Inflammatory macrophage treated with lipopolysaccharide for 4 hours (primary cell): Measurements from ENCODE around the gene NMRK1.
A peak's percentile ranks its signal among the peaks of the same experiment; 100 is the strongest.

Source experiments
- DNase-seq: peaks from one replicate; pipeline ENCODE4 v3.0.0-alpha.2; 2020

The NMRK1 gene

DNA sequence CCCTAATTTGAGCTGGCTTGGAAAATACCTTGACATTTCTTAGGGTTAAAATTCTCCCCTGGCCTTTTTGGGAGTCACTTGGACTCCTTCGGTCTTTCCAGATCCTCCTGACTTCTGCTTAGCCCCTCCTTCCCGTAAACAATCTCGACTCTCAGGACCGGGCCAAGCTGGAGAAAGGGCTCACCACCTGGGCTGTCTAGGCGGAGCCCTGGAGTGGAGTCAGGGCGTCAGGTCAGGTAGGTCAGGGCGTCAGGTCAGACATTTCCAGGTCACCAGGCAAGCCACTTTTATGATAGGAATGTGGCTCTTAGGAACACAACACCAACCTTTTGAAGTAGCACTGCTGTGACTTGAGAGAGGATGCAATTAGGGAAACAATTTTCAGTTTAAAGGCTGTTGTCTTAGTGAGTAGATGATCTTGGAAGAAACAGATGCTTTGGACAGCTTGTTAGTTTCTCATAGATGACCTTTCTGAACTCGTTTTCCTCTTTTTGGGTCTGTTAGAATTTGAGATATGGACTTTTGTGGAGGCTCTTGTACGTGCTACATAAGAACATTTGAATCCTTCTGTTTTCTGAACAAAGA is 13.1 kb upstream of the NMRK1 start:
- DNase-seq, result no peak

DNA sequence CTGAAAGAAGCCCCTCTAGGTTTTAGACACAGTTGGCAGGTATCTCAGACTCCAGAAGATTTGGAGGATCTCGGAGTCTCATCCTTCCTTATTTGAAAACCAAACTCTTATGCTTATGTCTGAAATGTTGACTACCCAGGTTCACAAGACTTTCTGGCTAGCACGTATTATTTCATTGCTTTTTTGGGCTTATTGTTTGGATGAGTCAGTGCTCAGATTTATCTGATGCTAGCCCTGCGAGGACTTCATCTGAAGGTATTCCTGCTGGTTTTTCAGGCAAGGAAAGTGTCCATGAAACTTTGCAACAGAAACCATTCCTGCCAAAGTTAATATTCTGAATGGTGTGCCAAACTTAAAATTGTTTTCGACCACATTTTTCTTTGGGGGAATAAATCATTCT is 8.8 kb upstream of the NMRK1 start:
- DNase-seq, result no peak

DNA sequence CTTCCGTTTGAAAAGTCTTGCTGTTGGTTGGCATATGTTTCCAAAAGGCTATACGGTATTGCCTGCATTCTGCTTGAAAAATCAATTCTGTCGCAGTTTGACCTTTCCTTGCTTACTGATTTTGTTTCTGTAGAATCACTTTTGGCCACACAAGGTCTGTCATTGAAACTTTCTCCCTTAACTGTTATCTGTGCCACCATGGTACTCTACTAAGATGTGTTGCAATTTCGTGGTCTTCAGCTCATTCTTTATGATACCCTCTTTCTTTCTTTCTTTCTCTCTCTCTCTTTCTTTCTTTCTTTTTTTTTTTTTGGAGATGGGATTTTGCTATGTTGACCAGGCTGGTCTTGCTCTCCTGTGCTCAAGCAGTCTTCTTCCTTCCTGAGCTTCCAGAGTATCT is 4.8 kb upstream of the NMRK1 start:
- DNase-seq, result no peak

DNA sequence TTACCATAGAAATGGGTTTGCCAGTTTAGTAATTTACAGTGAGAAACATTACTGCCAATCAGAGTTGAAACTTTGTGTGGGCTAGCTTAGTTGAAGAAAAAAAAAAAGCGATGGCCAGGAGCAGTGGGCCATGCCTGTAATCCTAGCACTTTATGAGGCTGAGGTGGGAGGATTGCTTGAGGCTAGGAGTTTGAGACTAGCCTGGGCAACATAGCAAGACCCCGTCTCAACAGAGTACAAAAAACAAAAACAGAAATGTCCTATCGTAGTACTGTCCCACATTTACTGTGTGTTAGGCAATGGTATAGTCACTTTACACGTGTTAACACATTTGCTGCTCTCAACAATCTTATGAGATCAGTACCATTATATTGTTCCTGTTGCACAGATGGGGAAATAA is 2.6 kb upstream of the NMRK1 start:
- DNase-seq, result no peak

DNA sequence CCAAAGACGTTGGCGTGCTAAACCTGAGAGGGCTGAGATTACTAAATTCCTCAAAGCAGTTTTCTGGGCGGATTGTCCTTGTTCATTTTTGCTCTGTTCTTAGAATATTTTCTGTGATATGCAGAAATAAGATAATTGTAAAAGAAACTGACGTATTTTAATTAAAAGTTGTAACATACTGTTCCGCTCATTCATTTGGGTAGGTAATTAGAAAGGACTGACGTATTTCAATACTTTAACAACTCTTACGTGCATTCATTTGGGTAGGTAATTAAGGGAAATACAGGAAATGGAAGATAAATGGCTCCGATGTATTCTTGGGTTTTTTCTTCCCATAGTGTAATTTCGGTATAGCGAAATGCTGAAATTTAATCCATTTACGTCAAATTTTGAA is 1.4 kb upstream of the NMRK1 start:
- DNase-seq, result no peak

DNA sequence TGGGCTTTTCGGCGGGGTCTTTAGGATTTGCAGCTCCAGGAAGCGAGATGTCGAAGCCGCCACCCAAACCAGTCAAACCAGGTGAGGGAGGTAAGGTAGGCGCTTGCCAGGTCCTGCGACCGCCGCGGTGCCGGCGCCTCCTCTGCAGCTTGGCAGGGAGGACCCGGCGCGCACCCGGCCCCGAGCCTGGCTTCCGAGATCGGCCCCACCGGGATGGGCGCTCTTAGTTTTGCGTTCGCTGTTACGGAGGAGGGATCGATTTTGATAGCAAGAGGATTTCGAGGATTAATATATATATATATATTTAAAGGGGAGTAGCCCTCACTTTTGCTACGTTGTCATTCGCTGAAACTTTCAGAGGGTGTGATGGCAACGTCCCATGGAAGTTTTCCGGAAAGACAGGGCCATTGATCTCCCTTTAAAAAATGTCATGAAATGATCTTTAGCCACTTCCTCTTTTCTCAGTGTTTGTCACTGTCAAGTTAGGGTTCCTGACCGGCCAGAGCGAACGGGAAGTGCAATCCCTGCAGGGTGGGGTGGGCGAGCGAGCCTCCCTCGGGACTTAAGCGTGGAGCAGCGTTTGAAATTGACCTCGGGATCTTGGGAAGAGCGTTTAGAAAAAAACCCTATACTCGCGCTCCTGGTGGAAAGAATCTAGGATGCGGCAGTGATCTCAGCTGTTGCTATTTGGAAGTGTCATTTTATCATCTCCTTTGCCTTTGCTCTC is 854 bp upstream of the NMRK1 start:
- DNase-seq, result peak; percentile 91

DNA sequence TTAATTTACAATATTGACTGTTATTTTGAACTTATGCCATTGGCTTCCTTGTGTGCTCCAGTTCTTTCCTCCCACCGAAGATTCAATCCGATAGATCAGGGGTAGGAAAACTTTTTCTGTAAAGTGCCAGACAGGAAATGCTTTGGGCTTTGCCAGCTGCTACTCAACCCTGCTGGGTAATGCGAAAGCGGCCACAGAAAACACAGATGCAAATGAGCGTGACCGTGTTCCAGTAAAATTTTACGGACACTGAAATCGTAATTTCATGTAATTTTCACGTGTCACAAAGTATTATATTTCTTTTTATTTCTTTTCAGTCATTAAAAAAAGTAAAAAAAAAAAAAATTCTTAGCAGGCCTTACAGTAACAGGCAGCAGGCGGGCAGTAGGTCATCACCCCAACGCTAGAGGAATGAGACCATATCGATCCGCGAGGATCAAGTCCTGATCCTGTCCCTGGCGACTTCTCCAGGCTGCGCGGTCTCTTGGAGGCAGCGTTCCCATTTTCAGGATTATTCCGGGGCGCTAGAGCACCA is 599 bp downstream of the NMRK1 start:
- DNase-seq, result peak; percentile 62

DNA sequence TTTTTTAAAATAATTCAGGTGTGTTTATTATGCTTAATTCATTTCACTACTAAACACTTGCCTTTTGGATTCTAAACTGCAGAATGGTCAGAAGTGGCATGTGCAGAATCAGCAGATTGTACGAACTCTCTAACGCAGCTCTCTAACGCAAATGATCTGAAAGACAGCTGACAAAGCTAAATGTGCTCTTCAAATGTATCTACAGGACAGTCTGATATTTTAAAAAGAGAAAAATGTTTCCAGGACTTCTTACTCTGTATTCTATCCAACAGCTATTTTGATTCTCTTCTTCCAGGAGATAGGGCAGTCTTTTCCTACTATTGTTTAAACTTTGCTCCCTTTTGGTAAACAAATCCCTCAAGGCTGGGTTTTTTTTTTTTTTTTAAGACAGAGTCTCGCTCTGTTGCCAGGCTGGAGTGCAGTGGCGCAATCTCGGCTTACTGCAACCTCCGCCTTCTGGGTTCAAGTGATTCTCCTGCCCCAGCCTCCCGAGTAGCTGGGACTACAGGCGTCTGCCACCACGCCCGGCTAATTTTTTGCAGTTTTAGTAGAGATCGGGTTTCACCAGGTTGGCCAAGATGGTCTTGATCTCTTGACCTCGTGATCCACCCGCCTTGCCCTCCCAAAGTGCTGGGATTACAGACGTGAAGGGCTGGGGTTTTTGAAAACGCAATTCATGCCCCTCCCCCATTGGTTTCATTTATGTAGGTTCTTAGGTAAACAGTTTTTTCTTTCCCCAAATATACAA is 1.2 kb downstream of the NMRK1 start:
- peak; percentile 46 for DNase-seq

DNA sequence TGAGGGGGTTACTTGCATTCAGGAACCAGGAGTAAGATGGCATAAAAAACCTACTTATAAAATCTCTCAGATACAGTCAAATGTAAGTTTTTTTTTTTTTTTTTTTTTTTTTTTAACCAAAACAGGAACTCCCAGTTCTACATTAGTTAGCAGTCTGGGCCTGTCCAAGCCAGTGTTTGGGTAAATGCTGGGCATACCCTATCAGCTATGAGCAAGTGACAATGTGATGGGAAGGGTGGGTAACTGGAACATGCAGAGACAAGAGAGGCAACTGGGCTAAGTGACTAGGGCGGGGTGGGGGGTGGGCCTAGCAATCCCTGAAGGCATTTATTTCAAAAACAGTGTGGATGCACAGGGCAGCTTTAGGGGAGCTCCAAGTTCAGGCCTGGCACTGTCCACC is 2.3 kb downstream of the NMRK1 start:
- peak; percentile 30 for DNase-seq

DNA sequence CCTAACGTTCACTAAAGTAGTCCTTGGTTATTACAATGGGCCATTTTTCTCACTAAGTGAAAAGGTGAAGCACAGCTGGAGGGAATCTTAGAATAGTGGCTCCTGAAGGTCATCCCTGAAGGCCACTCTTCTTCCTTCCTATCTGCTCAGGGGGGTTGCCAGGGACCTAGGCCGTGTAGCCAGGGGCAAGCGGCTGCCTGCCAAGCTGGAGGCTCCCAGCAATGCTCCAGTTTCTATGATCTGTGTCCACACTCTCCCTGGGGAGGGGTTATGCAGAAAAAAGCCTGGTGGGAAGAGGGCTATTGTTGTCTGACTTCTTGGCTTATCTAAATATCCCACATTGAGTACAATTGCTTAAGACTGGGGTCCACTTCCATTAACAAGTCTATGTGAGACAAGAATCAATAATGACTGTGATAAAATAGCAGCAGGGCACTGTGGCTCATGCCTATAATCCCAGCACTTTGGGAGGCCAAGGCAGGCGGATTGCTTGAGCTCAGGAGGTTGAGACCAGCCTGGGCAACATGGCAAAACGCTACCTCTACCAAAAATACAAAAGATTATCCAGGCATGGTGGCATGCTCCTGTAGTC is 3.8 kb downstream of the NMRK1 start:
- DNase-seq, result no peak

DNA sequence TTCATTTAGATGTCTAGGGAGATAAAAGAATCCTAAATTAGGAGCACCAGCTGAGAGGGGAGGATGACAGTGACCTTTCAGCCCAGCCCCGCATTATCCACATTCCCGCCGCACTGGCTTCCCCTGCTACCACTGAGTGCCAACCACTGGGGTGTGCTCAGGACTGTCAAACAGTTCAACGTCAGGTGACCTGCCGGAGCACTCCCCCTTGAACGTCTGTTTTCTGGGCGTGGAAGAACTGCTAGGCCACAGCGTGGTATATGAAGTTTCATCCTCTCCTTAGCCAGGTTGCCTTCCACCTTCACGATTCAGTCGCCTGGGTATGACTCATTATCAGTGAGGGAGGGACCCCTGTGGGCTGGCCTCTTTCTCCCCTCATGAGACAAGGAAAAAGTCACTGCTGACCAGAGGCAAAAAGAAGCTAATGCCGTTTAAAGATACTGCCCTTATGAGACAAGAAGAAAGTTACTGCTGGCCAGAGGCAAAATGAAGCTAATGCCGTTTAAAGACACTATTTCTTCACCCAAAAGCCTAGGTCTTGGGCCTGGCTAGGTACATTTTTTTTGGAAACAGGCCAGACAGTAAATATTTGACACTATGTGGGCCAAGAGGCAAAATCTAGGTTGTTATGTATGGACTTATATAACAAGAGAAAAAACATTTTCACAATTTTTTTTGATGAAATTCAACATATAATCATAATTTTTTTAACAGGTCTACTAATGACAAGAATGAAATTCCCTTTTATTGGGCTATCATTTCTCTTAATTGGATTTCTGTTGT is 4.6 kb downstream of the NMRK1 start:
- DNase-seq, result no peak

DNA sequence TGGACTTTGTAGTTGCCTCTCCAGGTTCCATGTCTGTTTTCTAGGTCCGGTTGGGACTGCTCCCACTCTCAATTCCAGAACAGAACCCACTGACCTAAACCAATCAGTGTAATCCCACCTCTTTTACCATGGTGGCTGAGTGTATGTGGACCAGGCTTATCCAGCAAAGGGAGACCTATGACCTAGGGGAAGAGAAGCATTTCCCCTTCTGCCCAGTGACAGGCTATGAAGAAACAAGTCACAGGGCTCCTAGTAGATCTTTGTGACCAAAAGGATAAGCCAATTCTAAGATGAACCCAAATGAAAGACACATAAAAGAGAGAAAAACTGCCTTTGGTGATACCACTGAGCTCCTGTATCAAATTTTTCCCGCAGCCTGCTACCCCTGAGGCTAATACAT is 6.3 kb downstream of the NMRK1 start:
- DNase-seq, result peak; percentile 32

DNA sequence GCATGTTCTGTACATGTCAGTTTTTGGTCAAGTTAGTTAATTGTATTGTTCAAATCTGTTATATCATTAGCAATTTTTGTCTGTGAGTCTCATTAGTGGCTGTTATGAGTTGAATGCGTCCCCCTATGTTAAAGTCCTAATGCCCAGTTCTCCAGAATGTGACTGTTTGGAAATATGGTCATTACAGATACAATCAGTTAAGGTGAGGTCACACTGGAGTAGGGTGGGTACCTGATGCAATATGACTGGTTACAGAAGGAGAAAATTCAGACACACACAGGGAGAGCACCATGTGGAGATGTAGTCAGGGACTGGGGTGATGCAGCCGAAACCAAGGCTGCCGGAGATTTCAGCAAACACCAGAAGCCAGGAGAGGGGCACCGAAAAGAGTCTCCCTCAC is 15.1 kb downstream of the NMRK1 start:
- no peak for DNase-seq

DNA sequence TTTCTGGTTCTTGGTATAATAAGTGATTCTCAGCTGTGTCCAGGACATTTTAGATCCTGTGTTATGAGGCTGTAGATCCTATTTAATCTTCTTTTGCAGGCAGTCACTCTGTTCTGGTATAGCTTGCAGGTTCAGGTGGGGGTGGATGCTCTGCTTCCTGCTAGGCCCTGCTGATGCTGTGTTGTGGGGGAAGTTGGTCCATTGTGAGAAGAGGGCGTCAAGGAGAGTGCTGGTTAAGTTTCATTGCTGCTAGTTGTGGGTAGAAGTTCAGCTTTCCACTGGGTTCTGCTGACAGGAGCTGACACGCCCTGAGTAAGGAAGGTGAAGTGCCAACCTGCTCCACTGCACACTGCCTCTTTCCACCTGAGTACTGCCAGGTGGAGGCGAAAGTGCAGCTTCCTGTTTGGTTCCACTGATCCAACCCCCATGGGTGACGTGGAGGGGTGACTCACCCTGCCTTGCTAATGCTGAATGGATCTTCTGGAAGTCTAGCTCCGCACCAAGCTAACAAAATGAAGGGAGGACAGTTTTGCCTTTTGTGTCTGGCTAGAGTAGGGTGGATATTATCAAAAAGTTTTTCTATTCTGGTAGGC is 16.3 kb downstream of the NMRK1 start:
- DNase-seq, result no peak

DNA sequence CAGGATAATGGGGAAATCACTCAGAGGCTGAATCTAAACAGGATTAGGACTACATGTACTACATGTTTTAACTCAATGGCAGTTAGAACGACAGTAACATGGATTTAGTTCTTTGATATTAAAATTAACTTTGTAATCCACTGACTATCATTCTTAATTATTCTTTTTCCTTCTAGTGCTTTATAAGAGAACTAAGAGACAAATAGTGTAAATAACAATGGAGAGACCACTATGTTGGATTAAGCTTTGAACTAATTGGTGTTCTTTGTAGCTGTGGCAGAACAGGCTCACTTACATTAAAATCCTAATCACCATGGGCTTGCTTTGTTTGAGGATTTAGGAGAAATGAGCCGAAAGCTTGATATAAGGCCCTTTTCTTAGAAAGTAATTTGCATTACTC is 18.8 kb downstream of the NMRK1 start:
- no peak for DNase-seq

DNA sequence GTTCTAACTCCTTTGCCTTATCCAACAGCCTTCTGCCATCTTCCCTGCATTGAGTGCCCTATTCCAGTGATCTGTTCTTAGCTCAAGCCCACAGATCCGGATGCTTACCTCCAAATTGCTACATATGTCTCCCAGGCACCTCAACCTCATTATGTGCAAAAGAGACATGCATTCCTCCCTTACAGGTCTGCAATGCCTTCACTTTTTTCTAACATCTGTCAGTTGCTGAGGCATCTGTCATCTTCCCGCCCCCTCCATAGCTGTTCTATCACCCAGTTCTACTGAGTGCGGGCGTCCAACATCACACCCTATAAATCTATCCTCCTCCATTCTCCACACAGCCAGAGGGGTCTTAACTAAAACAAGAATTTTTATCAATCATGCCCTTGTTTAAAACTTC is 20.1 kb downstream of the NMRK1 start:
- no peak for DNase-seq

DNA sequence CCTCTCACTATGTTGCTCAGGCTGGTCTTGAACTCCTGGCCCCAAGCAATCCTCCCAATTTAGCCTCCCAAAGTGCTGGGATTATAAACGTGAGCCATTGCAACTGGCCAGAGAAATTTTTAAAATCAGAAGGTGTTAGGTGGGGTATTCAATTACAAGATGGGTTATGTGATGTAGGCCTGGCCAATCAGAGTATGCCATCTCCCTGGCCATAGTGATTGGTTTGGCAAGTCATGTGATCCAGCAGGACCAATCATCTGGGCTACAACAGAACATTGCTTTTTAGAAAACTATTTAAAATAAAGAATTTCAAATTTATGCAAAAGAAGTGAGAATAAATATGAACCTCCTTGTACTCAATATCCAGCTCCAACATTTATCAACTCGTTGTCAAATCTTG is 22.4 kb downstream of the NMRK1 start:
- DNase-seq, result no peak

DNA sequence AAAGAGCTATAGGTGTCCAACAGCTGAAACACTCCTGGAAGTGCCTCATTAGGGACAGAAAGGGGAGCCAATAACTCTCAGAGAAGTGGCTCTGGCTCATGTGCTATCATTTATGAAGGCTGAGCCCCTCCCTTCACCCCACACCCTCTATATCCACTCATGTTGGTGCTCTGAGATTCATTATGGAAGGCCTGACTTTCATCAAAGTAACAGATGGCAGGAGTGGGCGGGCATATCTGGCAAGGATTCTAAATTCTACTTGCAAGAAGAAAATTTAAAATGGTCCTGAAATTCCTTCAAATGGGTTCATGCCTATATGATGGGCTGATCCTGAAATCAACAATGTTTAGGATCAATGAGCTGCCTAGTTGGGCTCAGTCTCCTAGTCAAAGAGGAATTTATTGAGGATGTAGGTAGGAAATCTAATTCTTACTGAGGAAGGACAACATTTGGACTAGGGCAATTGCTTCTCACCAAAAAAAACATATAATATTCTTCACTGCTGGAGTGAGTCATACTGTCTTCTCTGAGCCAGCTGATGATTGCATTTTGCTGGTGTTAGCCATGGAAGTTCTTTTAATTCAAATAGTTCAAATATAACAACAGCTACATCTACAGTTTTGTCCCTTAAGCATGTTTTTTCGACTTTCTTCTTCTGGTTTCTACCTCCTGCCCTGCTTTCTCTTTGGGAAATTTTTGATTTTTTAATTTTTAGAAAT is 23.5 kb downstream of the NMRK1 start:
- DNase-seq, result no peak

DNA sequence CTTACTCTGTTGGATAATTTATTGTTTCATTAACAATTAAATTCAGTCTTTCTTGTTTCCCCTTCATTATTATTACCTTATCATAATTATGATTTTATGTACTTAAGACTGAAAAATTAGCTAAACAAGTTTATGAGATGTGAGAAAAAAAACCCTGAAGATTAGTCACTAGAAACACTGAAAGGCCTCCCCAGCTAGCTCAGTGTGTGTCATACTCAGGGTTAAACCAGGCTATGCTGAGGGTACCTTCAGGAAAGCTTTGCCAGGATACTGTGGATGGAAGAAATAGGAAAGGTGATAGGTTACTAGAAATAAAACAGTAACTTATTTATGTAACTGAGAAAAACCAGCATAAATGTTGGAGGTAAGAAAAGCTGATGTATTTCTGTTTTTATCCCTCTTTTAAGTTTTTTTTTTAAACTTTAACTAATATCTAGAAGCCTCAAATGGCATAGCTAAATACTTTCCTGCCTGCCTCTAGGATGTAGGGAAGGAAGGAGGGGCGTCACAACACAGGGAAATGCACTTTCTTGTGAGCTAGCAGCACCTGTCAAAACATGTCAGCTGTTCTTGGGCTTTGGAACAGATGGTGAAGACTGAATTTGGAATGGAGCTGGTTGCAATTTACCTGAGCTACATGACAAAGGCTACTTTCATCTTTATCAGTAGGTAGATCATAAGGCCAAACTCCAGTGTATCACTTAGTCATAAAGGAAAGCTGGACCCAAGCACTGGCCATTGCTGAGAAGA is 24.2 kb downstream of the NMRK1 start:
- DNase-seq, result no peak

DNA sequence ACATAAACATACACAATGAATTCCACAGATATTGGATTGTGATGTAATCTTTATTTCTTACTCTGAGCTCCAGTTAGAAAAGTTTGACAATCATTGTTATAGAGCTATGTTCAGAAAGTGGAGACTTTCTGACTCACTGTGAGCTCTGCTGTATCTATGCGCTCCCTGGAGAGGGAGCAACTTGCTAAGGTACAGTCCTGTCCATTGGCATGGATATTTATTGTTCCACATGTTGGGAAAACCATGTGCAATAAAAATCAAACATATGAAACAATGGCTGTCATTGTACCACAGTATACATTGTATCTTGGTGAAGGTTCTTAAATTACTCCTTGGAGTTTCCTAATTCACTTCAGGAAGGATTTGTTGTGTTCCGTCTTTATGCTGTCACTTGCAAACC is 26.8 kb downstream of the NMRK1 start:
- DNase-seq, result no peak
